Spleen (tissue), 11 donors: ENCODE results near the gene EHBP1L1. TPM values are rescaled to one million over a fixed set of nuclear protein-coding genes. Genes with fewer than 3 reads are reported as not detected.

Experiments used
- DNase-seq: peaks from one replicate; pipeline ENCODE4 v3.0.0-alpha.2; 2020
- H3K27ac ChIP-seq, 8 donors: fragments of 200-600 bp; sonication (generic) in 7 of 8; 1 replicate in 4 of 8; 2 replicates in 4 of 8; pipeline versions ENCODE4 v1.5.0 to v1.8.0; 2016 to 2021; ENCODE audit warnings: inconsistent platforms in 4 of 8, mild to moderate bottlenecking in 4 of 8, moderate library complexity in 1 of 8
- H3K27me3 ChIP-seq, 7 donors: fragments of 200-600 bp; sonication (generic) in 6 of 7; replicated peaks in 1 of 7; 1 replicate in 4 of 7; 2 replicates in 3 of 7; pipeline versions ENCODE4 v1.5.0 to v1.8.0; 2016 to 2021; ENCODE audit warnings: inconsistent platforms in 3 of 7, mild to moderate bottlenecking in 1 of 7
- H3K36me3 ChIP-seq, 6 donors: fragments of 200-600 bp; sonication (generic) in 5 of 6; 1 replicate in 4 of 6; 2 replicates in 2 of 6; pipeline versions ENCODE4 v1.5.0 to v1.8.0; 2016 to 2021; ENCODE audit warnings: inconsistent platforms in 2 of 6
- H3K4me1 ChIP-seq, 6 donors: fragments of 200-600 bp; sonication (generic) in 5 of 6; 1 replicate in 3 of 6; 2 replicates in 3 of 6; pipeline versions ENCODE4 v1.5.0 to v1.8.0; 2016 to 2021; ENCODE audit warnings: inconsistent platforms in 3 of 6
- H3K4me3 ChIP-seq, 8 donors: fragments of 200-600 bp; sonication (generic) in 7 of 8; 1 replicate in 4 of 8; 2 replicates in 4 of 8; pipeline versions ENCODE4 v1.5.0 to v1.8.0; 2016 to 2021; ENCODE audit warnings: inconsistent platforms in 4 of 8, mild to moderate bottlenecking in 4 of 8, moderate library complexity in 2 of 8
- H3K9me3 ChIP-seq, 8 donors: fragments of 200-600 bp; sonication (generic) in 7 of 8; 1 replicate in 4 of 8; 2 replicates in 4 of 8; pipeline versions ENCODE4 v1.5.0 to v1.8.0; 2016 to 2021; ENCODE audit warnings: inconsistent platforms in 4 of 8
- CTCF ChIP-seq, 11 experiments: fragments of 200-600 bp in 7 of 11; fragments of 450-650 bp in 4 of 11; sonication (generic) in 4 of 11; IDR thresholded peaks in 8 of 11; conservative IDR thresholded peaks in 3 of 11; 1 replicate in 7 of 11; 2 replicates in 4 of 11; pipeline versions ENCODE4 v1.4.0 to v1.8.0; 2016 to 2021; ENCODE audit warnings: antibody characterized with exemption in 11 of 11, inconsistent platforms in 4 of 11, mild to moderate bottlenecking in 1 of 11
- POLR2A ChIP-seq, 3 donors: fragments of 450-650 bp; IDR thresholded peaks; one replicate each; pipeline ENCODE4 v1.5.1; 2017; ENCODE audit warnings: antibody characterized with exemption in 3 of 3, mild to moderate bottlenecking in 1 of 3
- POLR2AphosphoS5 ChIP-seq, 3 donors: sonication (generic); formaldehyde crosslinking; IDR thresholded peaks; one replicate each; pipeline ENCODE4 v1.5.1; 2017; ENCODE audit warnings: antibody characterized with exemption in 3 of 3
- WGBS, 5 donors: extraction: QIAGEN DNeasy Blood & Tissue Kit in 3 of 5; methylation state at CpG; one replicate each; pipeline versions ENCODE4 v1.1.5 to v1.1.7; 2013 to 2018; 5-methylcytosine and 5-hydroxymethylcytosine counted together
- intact Hi-C: fragments of 100-400 bp; cut with DNase I; formaldehyde crosslinking; loops from one replicate; pipeline ENCODE4 v1.15.0; 2023; ENCODE audit warnings: low total_unique reads
- polyA plus RNA-seq, 3 donors: library from polyadenylated mRNA; stranded (reverse); fragments of 200-250 nt; gene quantifications; one replicate each; pipeline ENCODE4 v1.2.1, GENCODE V29; 2013
- total RNA-seq, 7 donors: library from RNA; depleted of rRNA in 3 of 7; stranded (reverse); fragments of >200 nt in 3 of 7; fragmentation: NEBNext Ultra II Directional in 4 of 7; extraction: Animal tissue kit (Norgen Biotek cat#: 25700) in 4 of 7; gene quantifications; one replicate each; pipeline versions ENCODE4 v1.1.0 to v1.2.1, GENCODE V29; 2016 to 2021
- donor health status: healthy with polysubstance abuse.
- donor health status: DM: no; HTN: no; CAD: no; lungs with moderate emphysema.
- donor health status: DM: no; HTN: no; CAD: no.
- donor health status: Bipolar disorder and iron deficiency.
- donor health status: healthy.
- donor health status: DM: no; HTN: no; CAD: no.
- donor health status: DM: yes; HTN: yes; CAD: no.

Gene EHBP1L1
- total and polyA plus RNA-seq, 10 donors: 44.3 to 365 (median 215) TPM

- Histone ChIP-seq H3K9me3 (no peaks in the 10 kb centered on the region), H3K27me3 (no peaks in the 10 kb centered on the region), H3K27ac (peak overlapping the region; percentile 88 to 99 (median 96)), H3K36me3 (peaks cover 0 to 24% (median 0%) of the 10 kb centered on the region in 6 donors), H3K4me1 (peaks cover 44 to 87% (median 80%) of the 10 kb centered on the region in 6 donors), H3K4me3 (peak overlapping the region; percentile 52 to 95 (median 88))
- intact Hi-C loops: no loop called here
- peak; percentile 89 for DNase-seq
- WGBS, 5 donors: 32 to 56% (median 43%) methylated on average over 12 to 22 of the region's 22 CpGs
- peak in 2 of 3 donors; percentile 24 to 25 for TF ChIP-seq POLR2AphosphoS5 (IDR thresholded peaks at IDR 0.05)
- TF ChIP-seq CTCF (IDR thresholded peaks at IDR 0.05 in 8 of 11, conservative IDR thresholded peaks at IDR 0.05 in 3 of 11): no peak
These were observed 2.3 kb upstream of the EHBP1L1 start for GRCh38 chr11:65573391-65574079.

GRCh38 chr11:65574109-65574810 lies 1.6 kb upstream of the EHBP1L1 start:
- no peaks in the 10 kb centered on the region for H3K27me3 ChIP-seq
- peak; percentile 99 for DNase-seq
- TF ChIP-seq POLR2A (IDR thresholded peaks at IDR 0.05) (peak in 1 of 3 donors; percentile 72), POLR2AphosphoS5 (IDR thresholded peaks at IDR 0.05) (peak; percentile 93 to 96 (median 95)), CTCF (IDR thresholded peaks at IDR 0.05 in 8 of 11, conservative IDR thresholded peaks at IDR 0.05 in 3 of 11) (peak; percentile 70 to 100 (median 99))
- peak overlapping the region; percentile 71 to 95 (median 88) for H3K4me3 ChIP-seq
- 0 to 1% (median 0%) methylated on average over 16 to 67 of the region's 67 CpGs for WGBS, 5 donors
- H3K27ac ChIP-seq: peak overlapping the region; percentile 88 to 99 (median 96)
- intact Hi-C loops: no loop called here
- no peaks in the 10 kb centered on the region for H3K9me3 ChIP-seq
- H3K36me3 ChIP-seq: peaks cover 0 to 28% (median 2%) of the 10 kb centered on the region in 6 donors
- H3K4me1 ChIP-seq: peaks cover 36 to 87% (median 78%) of the 10 kb centered on the region in 6 donors

- DNase-seq: peak; percentile 87
- TF ChIP-seq CTCF (IDR thresholded peaks at IDR 0.05 in 8 of 11, conservative IDR thresholded peaks at IDR 0.05 in 3 of 11) (no peak), POLR2AphosphoS5 (IDR thresholded peaks at IDR 0.05) (no peak), POLR2A (IDR thresholded peaks at IDR 0.05) (no peak)
- Histone ChIP-seq H3K27me3 (no peaks in the 10 kb centered on the region), H3K27ac (peak overlapping the region; percentile 88 to 99 (median 96)), H3K9me3 (no peaks in the 10 kb centered on the region), H3K36me3 (peaks cover 1 to 35% (median 9%) of the 10 kb centered on the region in 6 donors), H3K4me3 (peak overlapping the region; percentile 71 to 95 (median 88)), H3K4me1 (peaks cover 36 to 89% (median 75%) of the 10 kb centered on the region in 6 donors)
- 5 to 11% (median 6%) methylated on average over 11 to 28 of the region's 28 CpGs for WGBS, 5 donors
- intact Hi-C loops: no loop called here
These were observed 864 bp upstream of the EHBP1L1 start for GRCh38 chr11:65574811-65575567.
